ENCODE data around the gene SLC35D1. TPM values are rescaled to one million over a fixed set of nuclear protein-coding genes. Genes with fewer than 3 reads are reported as not detected.
"Not testable (repeated sequence)": the region's sequence is repeated elsewhere in the genome, so short reads cannot be mapped to it uniquely, and the experiment has no call there.

SLC35D1 gene
- total RNA-seq, 2 donors from 2014 or later = 48.1 to 75.9 TPM

DNA sequence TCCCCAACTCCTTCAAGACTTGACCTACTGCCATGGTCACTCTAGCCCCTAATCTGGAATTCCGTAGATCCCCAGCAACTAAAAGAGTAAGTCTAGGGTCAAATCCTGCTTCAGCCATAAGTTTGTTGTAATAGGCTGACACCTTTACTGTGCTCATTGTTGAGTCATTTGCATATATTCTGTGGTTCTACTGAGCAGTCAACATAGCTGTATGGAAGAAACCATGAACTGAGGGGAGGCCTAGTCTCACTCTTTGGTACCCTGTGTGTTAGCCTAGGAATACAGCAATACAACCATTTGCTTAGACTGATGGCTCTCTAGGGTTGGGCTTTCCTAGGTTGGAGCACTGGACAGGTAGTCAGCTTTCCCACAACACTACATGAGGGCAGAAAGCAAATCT is 23.6 kb upstream of the SLC35D1 start:
- no peaks in the 10 kb centered on the region for H3K9me3 ChIP-seq
- no peak overlapping the region for H3K9ac ChIP-seq (ENCODE audit: low read depth in 2 of 2, low read length in 2 of 2)
- H3K27me3 ChIP-seq = no peaks in the 10 kb centered on the region
- no peak overlapping the region for H3K4me3 ChIP-seq
- H3K4me1 ChIP-seq = no peaks in the 10 kb centered on the region
- no peak for TF ChIP-seq CTCF (IDR thresholded peaks at IDR 0.05)
- no peak overlapping the region for H3K27ac ChIP-seq
- DNase-seq = no peak
- H3K36me3 ChIP-seq = no peaks in the 10 kb centered on the region
- intact Hi-C loops (cut with DNase I) = no loop called here

DNA sequence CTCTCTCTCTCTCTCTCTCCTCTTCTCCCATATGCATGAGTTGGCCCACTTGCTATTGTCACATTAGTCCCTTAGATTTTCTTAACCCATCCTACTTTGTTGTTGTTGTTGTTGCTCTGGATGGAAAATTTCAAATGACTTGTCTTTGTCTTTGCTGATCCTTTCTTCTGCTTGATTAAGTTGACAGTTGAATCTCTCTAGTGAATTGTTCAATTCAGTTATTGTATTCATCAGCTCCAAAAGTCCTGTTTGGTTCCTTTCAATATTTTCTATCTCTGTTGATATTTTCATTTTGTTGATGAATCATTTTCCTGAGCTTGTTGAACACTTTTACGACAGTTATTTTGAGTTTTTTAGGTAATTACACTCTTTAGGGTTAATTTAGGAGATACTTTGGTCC is 18.8 kb upstream of the SLC35D1 start:
- intact Hi-C loops (cut with DNase I) = no loop called here
- DNase-seq = no peak
- no peaks in the 10 kb centered on the region for H3K27me3 ChIP-seq

DNA sequence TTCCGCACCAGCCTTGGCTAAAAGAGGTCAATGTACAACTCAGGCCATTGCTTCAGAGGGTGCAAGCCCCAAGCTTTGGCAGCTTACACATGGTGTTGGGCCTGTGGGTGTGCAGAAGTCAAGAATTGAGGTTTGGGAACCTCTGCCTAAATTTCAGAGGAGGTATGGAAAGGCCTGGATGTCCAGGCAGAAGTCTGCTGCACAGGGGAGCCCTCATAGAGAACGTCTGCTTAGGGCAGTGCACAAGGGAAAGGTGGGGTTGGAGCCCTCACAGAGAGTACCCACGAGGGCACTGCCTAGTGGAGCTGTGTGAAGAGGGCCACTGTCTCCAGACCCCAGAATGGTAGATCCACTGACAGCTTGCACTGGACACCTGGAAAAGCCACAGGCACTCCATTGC is 13.7 kb upstream of the SLC35D1 start:
- H3K9me3 ChIP-seq; H3K27ac ChIP-seq; H3K9ac ChIP-seq (ENCODE audit: low read depth in 2 of 2, low read length in 2 of 2); H3K36me3 ChIP-seq; DNase-seq; H3K4me3 ChIP-seq; intact Hi-C loops (cut with DNase I); H3K27me3 ChIP-seq; H3K4me1 ChIP-seq: not testable (repeated sequence)

More for the DNA sequence above, 18.8 kb upstream of the SLC35D1 start:
- Histone ChIP-seq H3K9ac (ENCODE audit: low read depth in 2 of 2, low read length in 2 of 2) (no peak overlapping the region), H3K9me3 (no peaks in the 10 kb centered on the region), H3K36me3 (no peaks in the 10 kb centered on the region), H3K4me1 (no peaks in the 10 kb centered on the region), H3K27ac (no peak overlapping the region), H3K4me3 (no peak overlapping the region)
- TF ChIP-seq CTCF (IDR thresholded peaks at IDR 0.05) = no peak

GRCh38 chr1:67062412-67062811 is 8.5 kb upstream of the SLC35D1 start:
- no peak overlapping the region for H3K27ac ChIP-seq
- TF ChIP-seq CTCF (IDR thresholded peaks at IDR 0.05) = no peak
- H3K9me3 ChIP-seq = no peaks in the 10 kb centered on the region
- no peaks in the 10 kb centered on the region for H3K36me3 ChIP-seq
- intact Hi-C loops (cut with DNase I) = no loop called here
- no peaks in the 10 kb centered on the region for H3K4me1 ChIP-seq
- no peaks in the 10 kb centered on the region for H3K27me3 ChIP-seq
- DNase-seq = no peak
- H3K9ac ChIP-seq (ENCODE audit: low read depth in 2 of 2, low read length in 2 of 2) = no peak overlapping the region
- H3K4me3 ChIP-seq = no peak overlapping the region

DNA sequence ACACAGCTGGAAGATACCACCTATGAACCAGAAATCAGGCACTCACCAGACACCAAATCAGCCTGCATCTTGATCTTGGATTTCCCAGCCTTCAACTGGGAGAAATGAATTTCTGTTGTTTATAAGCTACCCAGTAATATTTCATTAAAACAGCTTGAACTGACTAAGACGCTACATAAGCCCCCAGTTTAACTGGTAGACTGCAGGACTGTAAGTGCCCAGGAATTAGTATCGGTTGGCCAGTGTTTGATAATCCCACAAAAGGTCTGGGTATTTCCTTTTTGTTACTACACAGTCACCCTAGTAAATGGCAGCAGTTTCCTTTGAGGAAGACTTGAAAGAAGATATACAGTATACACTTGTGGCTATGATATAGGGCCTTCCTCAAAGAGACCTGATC is 7.3 kb upstream of the SLC35D1 start:
- TF ChIP-seq CTCF (IDR thresholded peaks at IDR 0.05) = no peak

DNA sequence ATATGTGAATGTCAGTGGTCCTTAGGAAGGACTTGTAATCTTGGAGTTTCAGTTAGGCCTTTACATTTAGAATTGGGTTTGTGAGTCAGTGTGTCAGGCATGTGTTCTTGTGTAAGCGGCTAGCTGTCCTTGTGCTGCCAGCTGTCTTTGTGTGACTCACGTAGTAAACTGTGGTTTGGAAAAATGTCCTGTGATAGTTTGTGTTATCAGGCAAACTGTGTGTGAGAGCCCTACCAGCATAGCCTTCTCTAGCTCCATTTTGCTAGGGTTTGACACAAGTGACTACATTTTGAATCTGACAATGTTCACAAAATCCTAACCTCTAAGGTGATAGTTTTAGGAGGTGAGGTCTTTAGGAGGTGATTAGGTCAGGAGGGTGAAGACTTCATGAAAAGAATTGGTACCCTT is 6.9 kb upstream of the SLC35D1 start:
- no peak overlapping the region for H3K4me3 ChIP-seq
- H3K36me3 ChIP-seq = no peaks in the 10 kb centered on the region
- no peaks in the 10 kb centered on the region for H3K27me3 ChIP-seq
- no peaks in the 10 kb centered on the region for H3K9me3 ChIP-seq
- intact Hi-C loops (cut with DNase I) = no loop called here
- no peak for DNase-seq
- no peak for TF ChIP-seq CTCF (IDR thresholded peaks at IDR 0.05)
- H3K9ac ChIP-seq (ENCODE audit: low read depth in 2 of 2, low read length in 2 of 2) = no peak overlapping the region
- no peaks in the 10 kb centered on the region for H3K4me1 ChIP-seq
- H3K27ac ChIP-seq = no peak overlapping the region

More for the DNA sequence above, 7.3 kb upstream of the SLC35D1 start:
- H3K9ac ChIP-seq (ENCODE audit: low read depth in 2 of 2, low read length in 2 of 2) = no peak overlapping the region
- H3K4me3 ChIP-seq = no peak overlapping the region
- H3K4me1 ChIP-seq = no peaks in the 10 kb centered on the region
- intact Hi-C loops (cut with DNase I) = no loop called here
- no peaks in the 10 kb centered on the region for H3K36me3 ChIP-seq
- H3K27me3 ChIP-seq = no peaks in the 10 kb centered on the region
- H3K9me3 ChIP-seq = no peaks in the 10 kb centered on the region
- DNase-seq = no peak
- no peak overlapping the region for H3K27ac ChIP-seq
